GM12891 (cell line): ENCODE measurements around the gene TRMT5.

Experiments
- PAX5 ChIP-seq: IDR thresholded peaks from 2 replicates; pipeline ENCODE4 v1.6.1; 2011; ENCODE audit warnings: low read length, moderate library complexity, mild to moderate bottlenecking; ENCODE audit not compliant: insufficient read depth, severe bottlenecking
- POLR2A ChIP-seq: IDR thresholded peaks from 2 replicates; pipeline ENCODE4 v1.6.1; 2011; ENCODE audit warnings: low read depth, low read length, control low read depth
- POLR2AphosphoS5 ChIP-seq: IDR thresholded peaks from 2 replicates; pipeline ENCODE4 v1.6.1; 2011; ENCODE audit warnings: low read depth, low read length, control low read depth
- POU2F2 ChIP-seq: IDR thresholded peaks from 2 replicates; pipeline ENCODE4 v1.6.1; 2011; ENCODE audit warnings: low read depth, mild to moderate bottlenecking, control low read depth, low read length, moderate library complexity
- SPI1 ChIP-seq: IDR thresholded peaks from 2 replicates; pipeline ENCODE4 v1.6.1; 2011; ENCODE audit warnings: low read depth, low read length, control low read depth
- TAF1 ChIP-seq: IDR thresholded peaks from 2 replicates; pipeline ENCODE4 v1.6.1; 2011; ENCODE audit warnings: low read depth, low read length, control low read depth

DNA sequence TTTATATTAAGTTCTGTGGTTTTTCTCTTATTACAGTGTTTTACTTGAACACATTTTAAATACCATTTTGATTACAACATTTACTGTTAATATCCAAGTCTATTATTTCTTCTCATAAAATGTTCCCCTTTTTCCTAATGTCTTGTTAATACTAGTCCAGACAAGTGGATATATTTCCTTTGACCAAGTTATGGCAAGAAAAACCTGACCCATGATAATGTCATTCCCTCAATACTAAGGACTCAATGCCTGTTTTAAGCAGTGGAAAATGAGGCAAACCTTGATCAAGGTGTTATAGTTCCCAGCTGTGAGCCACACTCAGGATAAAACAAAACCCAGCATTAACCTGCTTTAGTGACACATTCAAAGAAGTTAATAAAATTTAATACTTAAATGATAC is 12.2 kb downstream of the TRMT5 start:
- TF ChIP-seq POLR2A = no peak
- TF ChIP-seq POLR2AphosphoS5 = no peak
- TF ChIP-seq TAF1 = no peak
- TF ChIP-seq PAX5 = no peak
- no peak for TF ChIP-seq POU2F2
- no peak for TF ChIP-seq SPI1
